Kidney epithelial cell (primary cell): ENCODE data around the gene RABIF. TPM values are rescaled to one million over a fixed set of nuclear protein-coding genes. Genes with fewer than 3 reads are reported as not detected.
"Not testable (repeated sequence)": the region's sequence is repeated elsewhere in the genome, so short reads cannot be mapped to it uniquely, and the experiment has no call there.

ENCODE experiments used
- DNase-seq: peaks from one replicate; pipeline ENCODE4 v3.0.0-alpha.2; 2010; ENCODE audit warnings: low read depth
- H3K27me3 ChIP-seq: 2 replicates; pipeline ENCODE4 v1.6.0; 2011; ENCODE audit warnings: low read length; ENCODE audit not compliant: control insufficient read depth, insufficient read depth
- H3K36me3 ChIP-seq: 2 replicates; pipeline ENCODE4 v1.5.1; 2011; ENCODE audit warnings: low read length; ENCODE audit not compliant: control insufficient read depth, insufficient read depth
- H3K4me3 ChIP-seq: 2 replicates; pipeline ENCODE4 v1.5.1; 2011; ENCODE audit warnings: low read depth, mild to moderate bottlenecking, control low read depth, low read length
- total RNA-seq: library from RNA; depleted of rRNA; stranded (reverse); fragments of >200 nt; gene quantifications from 2 replicates; pipeline ENCODE4 v1.2.3, GENCODE V29; 2015
- TF ChIP-seq, protein P1 (sequence below): IDR thresholded peaks from 2 replicates; pipeline ENCODE4 v1.5.1; 2011; ENCODE audit warnings: mild to moderate bottlenecking, moderate library complexity, low read length, control low read depth, inconsistent platforms; ENCODE audit not compliant: insufficient read depth, poor library complexity, severe bottlenecking

Gene RABIF
- total RNA-seq: 7.0 and 11.5 TPM in 2 replicates

DNA sequence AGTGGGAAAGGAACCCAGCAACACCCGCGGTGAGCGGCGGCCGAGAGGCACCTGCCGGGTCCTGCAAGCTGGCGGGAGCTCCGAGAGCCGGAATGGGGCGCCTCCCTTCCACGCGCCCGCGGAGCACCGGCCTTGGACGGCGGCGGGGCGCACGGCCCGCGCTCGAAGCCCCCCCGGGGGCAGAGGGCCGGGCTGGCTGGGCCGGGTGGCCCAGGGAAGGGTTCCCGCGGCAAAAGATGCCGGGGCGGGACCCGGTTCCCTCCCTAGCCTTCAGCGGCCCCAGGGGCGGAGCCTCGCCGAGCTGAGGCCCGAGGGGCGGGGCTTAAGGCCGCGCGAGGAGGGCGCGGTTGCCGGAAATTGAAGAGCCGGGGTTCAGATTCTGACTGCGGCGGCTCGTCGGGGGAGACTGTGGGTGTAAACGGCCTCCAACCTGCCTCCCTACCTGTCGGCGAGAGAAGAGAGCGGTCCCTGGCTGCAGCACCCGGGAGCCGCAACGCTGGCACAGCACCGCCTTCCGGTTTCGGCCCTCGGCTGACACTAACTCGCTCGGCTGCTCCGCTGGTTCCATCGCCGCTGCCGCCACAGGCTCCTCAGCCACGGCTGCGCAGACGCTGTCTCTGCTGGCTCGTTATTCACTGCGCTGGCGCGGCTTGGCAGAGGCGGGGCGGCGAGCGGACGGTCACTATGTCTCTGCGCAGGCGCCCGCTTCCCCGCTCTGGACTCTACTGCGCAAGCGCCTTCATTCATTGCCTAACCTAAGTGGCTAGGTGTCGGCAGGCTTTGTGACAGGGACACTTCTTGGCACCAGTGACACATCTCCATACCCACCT, at the start of gene RABIF:
TSS of gene RABIF (minus strand) at position 619 of the 830 bp plus-strand sequence. CDS start at position 568, 51 bp downstream.
- TF ChIP-seq, protein P1, sequence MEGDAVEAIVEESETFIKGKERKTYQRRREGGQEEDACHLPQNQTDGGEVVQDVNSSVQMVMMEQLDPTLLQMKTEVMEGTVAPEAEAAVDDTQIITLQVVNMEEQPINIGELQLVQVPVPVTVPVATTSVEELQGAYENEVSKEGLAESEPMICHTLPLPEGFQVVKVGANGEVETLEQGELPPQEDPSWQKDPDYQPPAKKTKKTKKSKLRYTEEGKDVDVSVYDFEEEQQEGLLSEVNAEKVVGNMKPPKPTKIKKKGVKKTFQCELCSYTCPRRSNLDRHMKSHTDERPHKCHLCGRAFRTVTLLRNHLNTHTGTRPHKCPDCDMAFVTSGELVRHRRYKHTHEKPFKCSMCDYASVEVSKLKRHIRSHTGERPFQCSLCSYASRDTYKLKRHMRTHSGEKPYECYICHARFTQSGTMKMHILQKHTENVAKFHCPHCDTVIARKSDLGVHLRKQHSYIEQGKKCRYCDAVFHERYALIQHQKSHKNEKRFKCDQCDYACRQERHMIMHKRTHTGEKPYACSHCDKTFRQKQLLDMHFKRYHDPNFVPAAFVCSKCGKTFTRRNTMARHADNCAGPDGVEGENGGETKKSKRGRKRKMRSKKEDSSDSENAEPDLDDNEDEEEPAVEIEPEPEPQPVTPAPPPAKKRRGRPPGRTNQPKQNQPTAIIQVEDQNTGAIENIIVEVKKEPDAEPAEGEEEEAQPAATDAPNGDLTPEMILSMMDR: peak; percentile 21
- peak; percentile 75 for DNase-seq

DNA sequence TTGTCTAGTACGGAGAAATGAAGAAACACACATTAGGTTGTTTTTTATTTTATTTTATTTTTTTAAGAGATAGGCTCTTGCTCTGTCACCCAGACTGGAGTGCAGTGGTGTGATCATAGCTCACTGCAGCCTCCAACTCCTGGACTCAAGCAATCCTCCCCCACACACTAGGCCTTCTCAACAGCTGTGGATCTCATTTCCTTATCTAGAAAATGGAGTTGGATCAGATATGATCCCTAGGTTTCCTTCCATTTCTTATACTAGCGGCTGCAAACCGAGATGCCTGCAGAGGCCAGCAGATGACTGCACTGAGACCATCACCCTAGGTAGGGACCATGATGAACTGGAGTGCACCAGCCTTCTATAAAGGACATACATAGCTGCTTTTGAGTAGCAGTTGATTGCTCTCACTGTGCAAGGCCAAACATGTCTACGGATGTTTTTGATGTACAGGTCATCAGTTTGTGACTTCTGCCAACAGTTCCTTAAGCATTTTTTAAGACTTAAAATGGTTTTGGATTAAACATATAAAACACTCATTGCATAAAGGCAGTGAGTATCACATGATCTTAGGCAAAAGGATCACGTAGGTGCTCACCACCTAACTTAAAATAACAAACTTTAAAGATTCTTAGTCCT, 49.5 kb upstream of the RABIF start:
- DNase-seq: no peak
- TF ChIP-seq, protein P1: no peak
- peaks cover 1% of the 10 kb centered on the region for H3K36me3 ChIP-seq
- no peak overlapping the region for H3K4me3 ChIP-seq
- no peaks in the 10 kb centered on the region for H3K27me3 ChIP-seq

More for the DNA sequence above, at the start of gene RABIF:
- Histone ChIP-seq H3K4me3 (peak within 1 kb of the TSS; percentile 50), H3K36me3 (no peaks in the 10 kb centered on the region), H3K27me3 (no peaks in the 10 kb centered on the region)

DNA sequence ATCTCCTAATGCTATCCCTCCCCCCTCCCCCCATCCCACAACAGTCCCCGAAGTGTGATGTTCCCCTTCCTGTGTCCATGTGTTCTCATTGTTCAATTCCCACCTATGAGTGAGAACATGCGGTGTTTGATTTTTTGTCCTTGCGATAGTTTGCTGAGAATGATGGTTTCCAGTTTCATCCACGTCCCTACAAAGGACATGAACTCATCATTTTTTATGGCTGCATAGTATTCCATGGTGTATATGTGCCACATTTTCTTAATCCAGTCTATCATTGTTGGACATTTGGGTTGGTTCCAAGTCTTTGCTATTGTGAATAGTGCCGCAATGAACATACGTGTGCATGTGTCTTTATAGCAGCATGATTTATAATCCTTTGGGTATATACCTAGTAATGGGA, 47.5 kb upstream of the RABIF start:
- not testable (repeated sequence) for H3K27me3 ChIP-seq, H3K4me3 ChIP-seq, H3K36me3 ChIP-seq, DNase-seq

DNA sequence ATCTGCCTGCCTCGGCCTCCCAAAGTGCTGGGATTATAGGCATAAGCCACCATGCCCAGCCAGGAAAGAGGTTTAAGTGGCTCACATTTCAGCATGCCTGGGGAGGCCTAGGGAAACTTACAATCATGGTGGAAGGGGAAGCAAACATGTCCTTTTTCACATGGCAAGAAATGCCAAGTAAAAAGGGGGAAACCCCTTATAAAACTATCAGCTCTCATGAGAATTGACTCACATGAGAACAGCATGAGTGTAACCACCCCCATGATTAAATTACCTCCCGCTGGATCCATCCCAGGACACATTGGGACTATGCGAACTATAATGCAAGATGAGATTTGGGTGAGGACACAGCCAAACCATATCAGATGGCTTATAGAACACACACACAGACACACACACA, 46.9 kb upstream of the RABIF start:
- DNase-seq: no peak
- TF ChIP-seq, protein P1: no peak
- H3K36me3 ChIP-seq: no peaks in the 10 kb centered on the region
- no peaks in the 10 kb centered on the region for H3K27me3 ChIP-seq
- no peak overlapping the region for H3K4me3 ChIP-seq

DNA sequence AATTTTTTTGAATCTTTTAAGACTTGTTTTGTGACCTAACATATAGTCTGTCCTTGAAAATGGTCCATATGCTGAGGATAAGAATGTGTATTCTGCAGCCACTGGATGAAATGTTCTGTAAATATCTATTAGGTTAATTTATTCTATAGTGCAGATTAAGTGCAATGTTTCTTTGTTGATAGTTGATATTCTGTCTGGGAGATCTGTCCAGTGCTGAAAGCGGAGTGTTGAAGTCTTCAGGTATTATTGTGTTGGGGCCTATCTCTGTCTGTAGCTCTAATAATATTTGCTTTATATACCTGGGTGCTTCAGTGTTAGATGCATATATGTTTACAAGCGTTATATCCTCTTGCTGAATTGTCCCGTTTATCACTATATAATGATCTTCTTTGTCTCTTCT, 45.8 kb upstream of the RABIF start:
- no peaks in the 10 kb centered on the region for H3K27me3 ChIP-seq
- TF ChIP-seq, protein P1: no peak
- no peaks in the 10 kb centered on the region for H3K36me3 ChIP-seq
- DNase-seq: no peak
- no peak overlapping the region for H3K4me3 ChIP-seq

DNA sequence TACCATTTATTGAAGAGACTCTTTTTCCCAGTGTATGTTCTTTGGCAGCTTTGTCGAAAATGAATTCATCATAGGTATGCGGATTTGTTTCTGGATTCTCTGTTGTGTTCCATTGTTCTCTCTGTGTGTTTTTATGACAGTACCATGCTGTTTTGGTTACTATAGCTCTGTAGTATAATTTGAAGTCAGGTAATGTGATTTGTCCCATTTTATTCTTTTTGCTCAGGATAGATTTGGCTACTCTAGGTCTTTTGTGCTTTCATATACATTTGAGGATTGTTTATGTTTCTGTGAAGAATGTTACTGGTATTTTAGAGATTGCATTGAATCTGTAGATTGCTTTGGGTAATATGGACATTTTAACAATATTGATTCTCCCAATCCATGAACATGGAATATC, 43.5 kb upstream of the RABIF start:
- Histone ChIP-seq H3K36me3 (no peaks in the 10 kb centered on the region), H3K4me3 (no peak overlapping the region), H3K27me3 (no peaks in the 10 kb centered on the region)
- TF ChIP-seq, protein P1: no peak
- DNase-seq: no peak
